Measurements from ENCODE around the gene RNF215. TPM values are rescaled to one million over a fixed set of nuclear protein-coding genes. Genes with fewer than 3 reads are reported as not detected.
A peak's percentile ranks its signal among the peaks of the same experiment; 100 is the strongest.

RNF215 gene
- total RNA-seq, 2 donors from 2014 or later = 8.7 to 9.5 TPM

DNA sequence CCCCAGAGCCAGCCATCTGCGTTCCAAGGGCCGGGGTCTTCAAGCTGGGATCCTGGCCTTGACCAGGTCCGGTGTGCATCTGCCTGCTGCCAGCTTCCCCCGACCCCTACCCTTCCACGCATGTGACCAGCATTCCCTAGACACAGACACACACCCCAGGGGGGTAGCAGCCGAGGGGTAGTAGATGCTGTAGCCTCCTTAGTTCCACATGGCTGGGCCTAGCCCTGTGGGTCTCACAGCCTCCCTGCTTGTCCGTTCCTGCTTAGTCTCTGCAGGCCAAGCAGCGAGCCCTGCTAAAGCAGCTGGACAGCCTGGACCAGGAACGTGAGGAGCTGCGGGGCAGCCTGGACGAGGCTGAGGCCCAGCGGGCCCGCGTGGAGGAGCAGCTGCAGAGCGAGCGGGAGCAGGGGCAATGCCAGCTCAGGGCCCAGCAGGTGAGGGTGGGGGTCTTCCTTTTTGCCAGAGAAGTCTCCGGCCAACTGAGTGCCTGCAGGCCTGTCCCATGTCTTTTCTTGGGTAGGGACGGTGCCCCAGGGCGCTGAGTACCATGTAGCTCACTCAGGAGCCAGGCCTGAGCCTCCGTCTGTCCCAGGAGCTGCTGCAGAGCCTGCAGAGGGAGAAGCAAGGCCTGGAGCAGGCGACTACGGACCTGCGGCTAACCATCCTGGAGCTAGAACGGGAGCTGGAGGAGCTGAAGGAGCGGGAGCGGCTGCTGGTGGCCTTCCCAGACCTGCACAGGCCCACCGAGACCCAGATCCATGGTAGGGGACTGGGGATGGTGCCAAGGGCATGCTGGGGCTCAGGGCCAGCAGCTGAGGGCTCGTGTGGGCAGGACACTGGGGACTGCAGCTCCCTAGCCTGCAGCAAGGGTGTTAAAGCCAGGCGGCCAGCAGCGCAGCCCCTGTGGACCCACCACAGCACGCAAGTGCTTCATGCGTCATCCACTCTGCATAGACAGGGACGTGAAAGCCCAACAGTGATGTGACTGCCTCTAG is 13.6 kb downstream of the RNF215 start:
- DNase-seq (no peak), ATAC-seq (no peak)
- intact Hi-C loops (cut with DNase I, micrococcal nuclease) = no loop called here

DNA sequence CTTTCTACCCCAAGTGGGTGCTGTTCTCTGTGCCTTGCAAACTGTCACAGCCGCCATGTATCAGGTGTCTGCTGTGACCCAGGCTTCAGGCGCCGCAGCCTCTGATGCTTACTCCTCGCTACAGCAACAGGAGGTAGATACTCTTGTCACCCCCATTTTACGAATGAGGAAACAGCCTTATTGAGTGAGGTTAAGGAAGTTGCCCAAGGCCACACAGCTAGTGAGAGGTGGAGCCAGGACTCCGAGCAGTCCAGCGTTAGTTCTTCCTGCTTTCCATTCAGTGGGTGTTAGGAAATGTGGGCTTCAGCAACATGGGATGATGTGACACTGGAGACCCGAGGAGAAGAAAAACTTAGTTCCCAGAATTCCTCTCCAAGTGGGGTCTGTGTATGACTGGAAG is 14.3 kb downstream of the RNF215 start:
- ATAC-seq (peak; percentile 45), DNase-seq (no peak)
- intact Hi-C loops (cut with DNase I, micrococcal nuclease) = no loop called here

DNA sequence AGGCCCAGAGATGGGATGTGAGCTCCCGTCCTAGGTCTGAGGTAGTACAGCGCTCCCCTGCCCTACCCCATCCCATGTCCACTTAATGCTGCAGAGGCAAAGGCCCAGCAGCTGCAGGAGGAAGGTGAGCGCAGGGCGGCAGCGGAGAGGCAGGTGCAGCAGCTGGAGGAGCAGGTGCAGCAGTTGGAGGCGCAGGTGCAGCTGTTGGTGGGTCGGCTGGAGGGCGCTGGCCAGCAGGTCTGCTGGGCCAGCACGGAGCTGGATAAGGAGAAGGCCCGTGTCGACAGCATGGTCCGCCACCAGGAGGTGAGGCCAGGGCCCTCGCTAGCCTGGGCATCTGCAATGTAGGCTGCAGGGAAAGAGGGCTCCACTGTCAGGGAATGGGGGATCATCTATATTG is 15.2 kb downstream of the RNF215 start:
- no peak for DNase-seq
- ATAC-seq = peak; percentile 11
- intact Hi-C loops (cut with DNase I, micrococcal nuclease) = no loop called here

DNA sequence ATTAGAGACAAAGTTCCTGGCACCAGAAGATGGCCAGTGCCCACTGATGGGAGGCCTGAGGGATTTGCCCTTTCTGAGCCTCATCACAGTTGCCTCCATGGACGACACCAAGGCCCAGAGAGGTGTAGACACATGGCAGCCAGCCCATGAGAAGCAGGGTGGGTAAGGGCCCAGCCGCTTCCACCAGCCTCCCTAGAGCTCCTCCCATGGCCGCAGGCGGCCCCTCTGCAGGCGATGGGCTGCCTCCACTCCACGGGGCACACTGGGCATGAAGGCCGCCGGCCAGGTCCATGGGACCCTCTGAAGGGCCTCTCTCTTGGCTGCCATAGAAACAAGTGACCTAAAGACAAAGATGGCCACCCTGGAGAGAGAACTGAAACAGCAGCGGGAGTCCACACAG is 15.9 kb downstream of the RNF215 start:
- DNase-seq (no peak), ATAC-seq (no peak)
- intact Hi-C loops (cut with DNase I, micrococcal nuclease) = no loop called here

DNA sequence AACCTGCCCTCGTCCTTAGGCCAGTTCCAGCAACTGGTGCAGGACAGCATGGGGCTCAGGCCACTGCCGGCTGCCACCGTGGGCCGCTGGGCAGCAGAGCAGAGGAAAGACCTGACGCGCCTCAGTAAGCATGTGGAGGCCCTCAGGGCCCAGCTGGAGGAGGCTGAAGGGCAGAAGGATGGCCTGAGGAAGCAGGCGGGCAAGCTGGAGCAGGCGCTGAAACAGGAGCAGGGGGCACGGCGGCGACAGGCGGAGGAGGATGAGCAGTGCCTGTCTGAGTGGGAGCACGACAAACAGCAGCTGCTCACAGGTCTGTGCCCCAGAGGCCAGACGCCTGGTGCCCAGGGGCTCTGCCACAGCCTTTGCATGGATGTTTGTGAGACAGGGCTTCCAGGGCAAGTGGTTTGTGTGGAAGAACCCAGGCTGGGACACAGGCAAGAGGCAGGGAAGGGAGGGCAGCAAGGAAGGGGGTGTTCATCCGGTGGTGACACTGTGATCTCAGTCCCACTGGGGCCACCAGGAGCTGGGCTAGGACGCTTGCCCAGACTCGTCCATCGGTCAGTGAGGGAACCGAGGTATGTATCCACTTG is 16.5 kb downstream of the RNF215 start:
- no peak for DNase-seq
- intact Hi-C loops (cut with DNase I, micrococcal nuclease) = no loop called here
- ATAC-seq = no peak

DNA sequence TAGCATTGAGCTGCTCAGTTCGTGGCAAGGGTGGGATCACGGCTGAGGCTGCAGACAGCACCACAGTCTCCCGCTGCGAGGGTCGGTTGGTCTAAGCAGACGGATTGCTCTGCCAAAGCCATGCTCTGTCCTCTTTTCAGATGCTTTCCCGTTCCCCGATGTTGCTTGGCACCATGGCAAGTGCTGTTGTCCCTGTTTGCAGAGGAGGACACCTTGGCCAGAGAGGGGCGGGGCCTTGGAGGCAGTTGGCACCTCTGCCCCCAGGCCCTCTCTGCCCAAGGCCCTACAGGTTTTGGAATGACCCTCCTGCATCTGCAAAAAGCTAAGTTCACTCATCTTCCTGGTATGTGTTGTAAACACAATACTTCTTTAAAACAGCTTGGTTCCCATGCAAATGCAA is 18.8 kb downstream of the RNF215 start:
- ATAC-seq (no peak), DNase-seq (no peak)
- intact Hi-C loops (cut with DNase I, micrococcal nuclease) = no loop called here

DNA sequence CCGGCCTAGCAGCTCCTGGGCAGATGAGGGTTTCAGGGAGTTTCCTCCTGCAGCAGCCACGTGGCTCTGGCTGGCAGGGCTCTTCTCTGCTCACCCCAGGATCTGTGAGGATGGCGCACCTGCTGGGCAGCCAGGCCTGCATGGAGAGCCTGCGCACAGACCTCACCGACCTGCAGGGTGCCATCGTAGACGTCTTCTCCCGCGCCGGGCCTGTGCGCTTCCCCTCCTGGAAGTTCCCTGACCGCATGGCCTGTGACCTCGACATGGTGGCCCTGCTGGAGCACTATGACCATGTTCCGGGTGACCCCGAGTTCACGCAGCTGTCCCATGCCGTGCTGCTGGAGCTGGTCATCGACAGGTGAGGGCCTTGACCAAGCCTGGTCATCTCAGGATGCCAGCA is 21.3 kb downstream of the RNF215 start:
- DNase-seq (no peak), ATAC-seq (no peak)
- intact Hi-C loops (cut with DNase I, micrococcal nuclease) = no loop called here

DNA sequence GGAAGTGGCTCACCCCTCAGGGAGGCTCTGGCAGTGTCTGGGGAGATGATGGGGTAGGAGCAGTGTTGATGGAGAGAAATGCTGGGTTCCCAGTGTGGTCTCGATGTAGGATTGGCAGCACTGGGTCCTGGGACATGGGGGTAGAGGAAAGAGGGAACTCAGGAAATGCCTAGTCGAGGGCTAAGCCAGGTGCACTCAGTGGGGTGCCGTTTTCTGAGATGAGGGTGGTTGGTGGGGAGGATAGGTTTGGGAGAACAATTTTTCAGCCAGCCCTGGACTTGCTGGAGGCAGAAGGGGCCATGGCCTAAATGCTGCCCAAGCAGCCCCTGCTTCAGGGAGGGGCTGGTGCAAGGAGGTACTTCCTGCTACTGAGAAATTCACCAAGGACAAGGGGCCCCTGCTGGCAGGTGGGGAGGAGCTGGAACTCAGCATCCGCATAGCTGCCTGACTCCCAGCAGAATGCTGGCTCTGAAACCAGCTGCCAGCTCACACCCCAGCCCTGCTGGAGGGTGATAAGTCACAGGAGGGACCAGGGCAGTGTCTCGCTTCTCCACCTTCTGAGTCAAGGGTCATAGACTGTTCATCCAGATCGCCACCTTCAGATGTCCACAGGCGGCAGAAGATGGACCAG is 24.4 kb downstream of the RNF215 start:
- no peak for ATAC-seq
- no peak for DNase-seq
- intact Hi-C loops (cut with DNase I, micrococcal nuclease) = no loop called here

DNA sequence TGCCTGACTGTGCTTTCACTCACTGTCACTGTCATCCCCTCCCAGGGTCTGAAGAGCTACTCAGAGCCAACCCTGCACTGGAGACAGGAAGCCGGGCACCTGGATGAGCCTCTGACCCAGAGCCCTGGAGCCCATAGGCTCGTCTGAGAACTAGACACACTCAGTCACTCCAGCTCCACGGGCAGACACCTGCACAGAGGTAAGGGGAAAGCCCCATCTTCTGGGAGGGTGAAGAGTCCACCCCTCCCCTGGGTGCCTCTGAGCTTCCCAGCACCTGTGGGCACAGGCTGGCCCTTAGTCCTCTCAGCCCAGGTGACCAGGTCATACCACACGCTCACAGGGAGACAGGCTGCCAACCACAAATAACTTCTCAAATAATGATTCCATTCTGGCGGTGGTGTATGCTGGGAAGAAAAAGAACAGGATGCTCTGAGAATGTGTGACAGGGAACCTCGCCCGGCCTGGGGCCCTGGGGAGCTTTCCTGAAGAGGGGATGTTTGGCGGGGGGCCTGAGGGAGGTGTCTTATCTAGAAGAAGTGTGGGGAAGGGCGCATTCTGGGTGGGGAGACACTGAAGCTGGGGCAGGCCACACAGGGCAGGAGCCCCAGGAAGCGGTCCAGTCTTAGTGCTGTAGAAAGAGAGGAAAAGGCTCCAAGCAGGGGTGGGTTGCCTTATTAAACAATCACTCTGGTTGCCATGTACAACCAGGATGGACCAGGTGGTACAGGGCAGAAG is 25.1 kb downstream of the RNF215 start:
- intact Hi-C loops (cut with DNase I, micrococcal nuclease) = no loop called here
- DNase-seq (no peak), ATAC-seq (no peak)

DNA sequence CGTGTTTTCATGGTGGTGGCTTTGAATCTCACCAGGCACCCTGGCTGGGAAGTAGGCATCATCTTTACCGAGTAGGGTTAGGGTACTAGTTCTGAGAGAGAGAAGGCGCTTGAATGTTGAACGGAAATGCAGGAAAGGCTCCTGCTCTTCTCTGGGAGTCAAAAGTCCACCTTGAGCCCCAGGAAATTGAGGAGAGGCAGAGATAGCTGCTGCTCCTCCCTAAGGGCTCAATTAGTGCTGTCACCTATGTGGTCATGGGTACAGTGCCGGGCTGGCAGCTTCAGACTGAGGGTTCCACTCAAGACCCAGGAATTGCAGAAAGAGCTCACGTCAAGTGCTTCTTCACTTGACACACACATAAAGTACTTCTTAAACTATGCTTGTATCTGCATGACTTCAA is 28.7 kb downstream of the RNF215 start:
- no peak for DNase-seq
- no peak for ATAC-seq
- intact Hi-C loops (cut with DNase I, micrococcal nuclease) = loop anchor here in 1 of 2 donors (2.0 kb wide), 1 partner anchor 70 kb away; the partner anchor contains the start of gene CASTOR1

DNA sequence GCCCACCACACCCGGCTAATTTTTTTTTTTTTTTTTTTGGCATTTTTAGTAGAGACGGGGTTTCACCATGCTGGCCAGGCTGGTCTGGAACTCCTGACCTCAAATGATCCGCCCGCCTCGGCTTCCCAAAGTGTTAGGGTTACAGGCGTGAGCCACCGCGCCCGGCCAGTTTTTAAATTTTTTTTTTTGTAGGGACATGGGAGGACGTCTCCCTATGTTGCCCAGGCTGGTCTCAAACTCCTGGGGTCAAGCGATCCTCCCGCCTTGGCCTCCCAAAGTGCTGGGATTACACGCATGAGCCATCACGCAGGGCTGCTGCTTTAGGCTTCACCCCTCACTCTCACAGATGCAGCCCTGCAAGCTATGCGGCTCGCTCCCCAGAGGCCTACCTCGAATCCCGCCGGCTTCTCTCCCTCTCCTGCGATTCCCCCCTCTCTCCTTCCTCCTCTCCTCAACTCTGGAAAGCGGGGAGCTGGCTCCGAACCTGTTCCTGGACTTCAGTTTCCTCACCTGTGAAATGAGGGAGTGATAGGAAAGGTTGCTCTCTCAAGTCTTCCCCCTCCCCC is 29.5 kb downstream of the RNF215 start:
- DNase-seq (no peak), ATAC-seq (no peak)
- intact Hi-C loops (cut with DNase I, micrococcal nuclease) = loop anchor here in 1 of 2 donors (2.0 kb wide), 1 partner anchor 69 kb away; the partner anchor contains the start of gene CASTOR1

DNA sequence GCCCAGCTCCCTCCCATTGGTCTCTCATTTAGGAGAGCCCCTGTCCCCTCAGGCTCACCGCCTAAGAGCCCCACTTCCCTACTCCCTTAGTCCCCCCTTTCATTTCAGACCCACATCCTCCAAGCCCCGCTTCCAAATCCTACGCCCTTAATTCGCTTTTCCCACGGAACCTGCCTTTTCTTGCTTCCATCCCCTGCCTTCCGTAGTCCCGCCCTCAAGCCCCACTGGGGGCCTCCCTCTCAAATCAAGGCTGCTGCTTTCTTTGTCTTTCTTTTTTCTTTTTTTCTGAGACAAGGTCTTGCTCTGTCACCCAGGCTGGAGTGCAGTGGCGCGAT is 30.0 kb downstream of the RNF215 start:
- ATAC-seq (no peak), DNase-seq (no peak)
- intact Hi-C loops (cut with DNase I, micrococcal nuclease) = no loop called here

DNA sequence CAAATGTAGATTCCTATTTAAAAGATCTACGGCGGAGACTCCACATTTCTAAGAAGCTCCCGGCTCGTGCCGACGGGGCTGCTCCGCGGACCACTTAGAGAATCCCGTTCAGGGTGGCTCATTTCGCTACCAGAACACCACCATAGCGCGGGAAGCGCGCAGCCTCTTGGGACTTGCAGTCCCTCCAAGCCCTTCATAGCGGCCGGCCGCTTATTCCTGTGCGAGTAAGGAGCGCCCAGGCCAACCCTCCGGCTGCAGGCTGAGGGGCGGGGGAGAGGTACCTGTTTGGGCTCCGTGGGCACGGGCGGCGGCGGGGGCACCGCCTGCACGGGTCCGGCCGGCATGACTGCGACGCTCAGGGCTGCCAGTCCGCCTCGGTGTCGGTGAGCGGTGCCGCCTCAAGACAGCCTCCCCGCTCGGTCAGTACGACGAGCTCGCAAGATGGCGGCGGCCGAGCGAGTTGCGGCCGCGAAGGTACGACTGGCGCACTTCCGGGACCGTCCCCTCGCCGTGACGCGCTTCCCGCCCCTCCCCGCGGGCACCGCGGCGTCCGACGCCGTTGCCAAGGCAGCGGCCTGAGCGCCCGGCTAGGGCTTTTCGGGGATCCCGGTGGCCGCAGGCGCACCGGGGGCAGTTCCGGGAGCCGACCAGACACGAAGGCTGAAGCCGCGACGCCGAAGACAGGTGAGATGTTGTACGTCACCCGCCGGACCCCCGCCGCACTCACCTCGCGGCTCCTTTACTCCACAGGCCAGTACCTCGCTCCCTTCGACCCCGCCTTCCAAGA is 30.6 kb downstream of the RNF215 start, which contains the start of the genes CCDC157 and SF3A1:
Gene CCDC157 (plus strand): TSS at position 559 of the 787 bp plus-strand sequence. CDS start 8,994 bp downstream, outside the sequence.
Gene SF3A1 (minus strand): TSS at position 446 of the 787 bp plus-strand sequence. CDS start 102 bp downstream, at position 344.
- intact Hi-C loops (cut with DNase I, micrococcal nuclease) = no loop called here
- DNase-seq (peak; percentile 89 to 92), ATAC-seq (peak; percentile 98)

DNA sequence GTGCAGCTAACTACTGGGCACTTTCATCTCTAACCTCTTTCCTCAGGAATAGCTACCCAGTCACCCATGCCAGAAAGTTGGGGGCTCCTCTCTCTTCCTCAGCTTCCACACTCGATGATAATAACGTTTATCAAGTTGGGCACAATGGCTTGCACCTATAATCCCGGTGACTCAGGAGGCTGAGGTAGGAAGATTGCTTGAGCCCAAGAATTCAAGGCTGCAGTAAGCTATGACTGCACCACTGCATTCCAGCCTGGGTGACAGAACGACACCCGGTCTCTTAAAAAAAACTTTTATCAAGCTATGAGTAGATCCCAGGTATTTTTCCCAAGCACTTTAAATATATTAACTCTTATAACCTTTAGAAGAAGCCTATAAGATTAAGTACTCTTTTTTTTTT is 32.6 kb downstream of the RNF215 start:
- DNase-seq = no peak
- ATAC-seq = no peak
- intact Hi-C loops (cut with DNase I, micrococcal nuclease) = no loop called here

DNA sequence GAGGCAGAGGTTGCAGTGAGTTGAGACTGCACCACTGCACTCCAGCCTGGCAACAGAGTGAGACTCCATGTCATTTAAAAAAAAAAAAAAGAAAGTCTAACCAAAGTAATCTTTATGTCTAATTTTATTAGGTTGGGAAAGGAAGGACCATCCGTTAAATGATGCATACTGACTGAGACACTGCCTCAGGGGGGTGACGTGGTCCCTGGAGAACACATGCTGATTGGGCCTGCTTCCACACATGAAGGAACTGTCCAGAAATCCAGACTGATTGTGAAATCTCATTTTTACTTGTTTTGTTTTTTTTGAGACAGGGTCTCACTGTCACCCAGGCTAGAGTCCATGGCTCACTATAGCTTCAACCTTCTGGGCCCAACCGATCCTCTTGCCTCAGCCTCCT is 36.0 kb downstream of the RNF215 start:
- ATAC-seq (no peak), DNase-seq (no peak)
- intact Hi-C loops (cut with DNase I, micrococcal nuclease) = no loop called here

DNA sequence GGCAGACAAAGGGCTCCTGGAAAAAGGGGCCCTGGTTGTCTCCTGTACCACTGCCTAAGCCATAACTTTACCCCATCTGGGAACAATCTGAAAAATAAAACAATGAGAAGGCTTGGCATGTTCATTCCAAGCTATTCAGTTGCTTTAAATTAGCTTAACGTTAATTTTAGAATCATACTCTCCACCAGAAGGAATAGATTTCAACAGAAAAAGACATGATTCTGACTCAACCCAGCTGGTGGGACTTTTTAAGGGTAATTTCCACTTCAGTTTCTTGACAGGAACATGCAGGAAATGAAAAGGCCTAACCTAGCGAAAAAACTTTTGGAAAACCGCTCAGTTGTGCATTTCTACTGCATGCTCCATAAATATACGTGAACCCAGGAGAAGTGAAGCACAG is 38.4 kb downstream of the RNF215 start:
- DNase-seq (no peak), ATAC-seq (no peak)
- intact Hi-C loops (cut with DNase I, micrococcal nuclease) = no loop called here

DNA sequence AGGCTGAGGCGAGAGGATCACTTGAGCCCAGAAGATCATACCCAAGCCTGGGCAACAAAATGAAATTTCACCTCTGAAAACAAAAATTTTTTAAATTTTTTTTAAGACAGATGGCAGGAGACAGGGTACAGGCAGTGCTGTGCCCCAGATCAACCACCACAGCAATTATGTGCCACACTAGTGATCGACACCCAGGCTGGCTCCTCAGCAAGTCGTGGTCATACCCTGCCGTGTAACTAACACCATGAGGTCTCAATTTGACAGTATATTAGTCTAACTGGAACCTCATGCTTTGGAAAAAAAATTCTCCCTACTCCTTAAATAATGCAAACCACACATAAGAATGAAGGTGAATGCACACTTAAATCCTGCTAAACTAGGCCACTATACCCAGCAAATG is 38.8 kb downstream of the RNF215 start:
- no peak for DNase-seq
- intact Hi-C loops (cut with DNase I, micrococcal nuclease) = no loop called here
- ATAC-seq = no peak

All from left colon (tissue), 2 donors.